ENCODE data around the gene RPIA.

DNA sequence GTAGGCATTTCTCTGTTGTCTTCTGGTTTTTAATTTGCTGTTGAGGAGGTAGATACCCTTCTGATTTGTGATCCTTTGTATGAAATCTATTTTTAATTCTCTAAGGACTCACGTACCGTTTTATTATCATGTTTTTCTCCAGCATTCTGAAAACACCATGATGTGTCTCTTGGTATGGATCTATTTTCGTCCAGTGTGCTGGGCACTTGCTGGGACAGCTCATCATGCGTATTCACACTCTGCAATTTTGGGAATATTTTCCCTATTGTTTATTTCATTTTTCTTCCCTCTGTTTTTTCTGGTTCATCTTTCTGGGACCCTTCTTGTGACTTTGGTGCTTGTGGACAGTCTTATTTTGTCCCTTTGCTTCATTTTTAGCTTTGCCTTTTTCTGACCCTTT lies 21.9 kb downstream of the RPIA start:
- TF ChIP-seq MYC (IDR thresholded peaks at IDR 0.05; ENCODE audit: low read depth, low read length): no peak
- TF ChIP-seq, protein P1, sequence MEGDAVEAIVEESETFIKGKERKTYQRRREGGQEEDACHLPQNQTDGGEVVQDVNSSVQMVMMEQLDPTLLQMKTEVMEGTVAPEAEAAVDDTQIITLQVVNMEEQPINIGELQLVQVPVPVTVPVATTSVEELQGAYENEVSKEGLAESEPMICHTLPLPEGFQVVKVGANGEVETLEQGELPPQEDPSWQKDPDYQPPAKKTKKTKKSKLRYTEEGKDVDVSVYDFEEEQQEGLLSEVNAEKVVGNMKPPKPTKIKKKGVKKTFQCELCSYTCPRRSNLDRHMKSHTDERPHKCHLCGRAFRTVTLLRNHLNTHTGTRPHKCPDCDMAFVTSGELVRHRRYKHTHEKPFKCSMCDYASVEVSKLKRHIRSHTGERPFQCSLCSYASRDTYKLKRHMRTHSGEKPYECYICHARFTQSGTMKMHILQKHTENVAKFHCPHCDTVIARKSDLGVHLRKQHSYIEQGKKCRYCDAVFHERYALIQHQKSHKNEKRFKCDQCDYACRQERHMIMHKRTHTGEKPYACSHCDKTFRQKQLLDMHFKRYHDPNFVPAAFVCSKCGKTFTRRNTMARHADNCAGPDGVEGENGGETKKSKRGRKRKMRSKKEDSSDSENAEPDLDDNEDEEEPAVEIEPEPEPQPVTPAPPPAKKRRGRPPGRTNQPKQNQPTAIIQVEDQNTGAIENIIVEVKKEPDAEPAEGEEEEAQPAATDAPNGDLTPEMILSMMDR (IDR thresholded peaks at IDR 0.05; ENCODE audit: low read depth, low read length): no peak
